Activated CD4-positive, alpha-beta memory T cell treated with anti-CD3 and anti-CD28 coated beads, Interleukin-2, amount 10 ng/mL, durations not matched to agents 7 days and 5 days (primary cell): Measurements from ENCODE around the gene RBL1. TPM values are rescaled to one million over a fixed set of nuclear protein-coding genes. Genes with fewer than 3 reads are reported as not detected.
"Not testable (repeated sequence)": the region's sequence is repeated elsewhere in the genome, so short reads cannot be mapped to it uniquely, and the experiment has no call there.

Experiments used
- CTCF ChIA-PET: fragments of 350-600 bp; sonication (Branson Sonifier 250); formaldehyde crosslinking; loops from one replicate; lab custom pipeline; 2021; ENCODE audit warnings: antibody characterized with exemption, inconsistent platforms; lab: Charles Lee
- POLR2A ChIA-PET: fragments of 350-600 bp; sonication (Branson Sonifier 250); formaldehyde crosslinking; loops from one replicate; lab custom pipeline; 2021; ENCODE audit warnings: antibody characterized with exemption; lab: Charles Lee
- DNase-seq: peaks from one replicate; pipeline ENCODE4 v3.0.0-alpha.2; 2020
- H3K27ac Mint-ChIP-seq: one replicate; pipeline ENCODE4 v1.8.0; 2021; ENCODE audit warnings: mild to moderate bottlenecking, mixed read lengths
- H3K27me3 Mint-ChIP-seq: one replicate; pipeline ENCODE4 v1.8.0; 2021; ENCODE audit warnings: mixed read lengths
- H3K36me3 Mint-ChIP-seq: one replicate; pipeline ENCODE4 v1.8.0; 2021; ENCODE audit warnings: low read depth, mixed read lengths
- H3K4me1 Mint-ChIP-seq: one replicate; pipeline ENCODE4 v1.8.0; 2021; ENCODE audit warnings: mixed read lengths
- H3K4me3 Mint-ChIP-seq: one replicate; pipeline ENCODE4 v1.8.0; 2021; ENCODE audit warnings: mild to moderate bottlenecking, mixed read lengths
- H3K9me3 Mint-ChIP-seq: one replicate; pipeline ENCODE4 v1.8.0; 2021; ENCODE audit warnings: mixed read lengths
- total RNA-seq, 2 experiments: library from RNA; stranded (reverse); gene quantifications; one replicate each; pipeline ENCODE4 v1.2.3, GENCODE V29; 2021

RBL1 gene
- total RNA-seq, 2 experiments from 2014 or later, result 45.2 to 45.6 TPM

- H3K27ac Mint-ChIP-seq, result no peak overlapping the region
- no peak overlapping the region for H3K4me3 Mint-ChIP-seq
- CTCF ChIA-PET, result no interaction called here
- H3K4me1 Mint-ChIP-seq, result no peaks in the 10 kb centered on the region
- no peak for DNase-seq
- H3K27me3 Mint-ChIP-seq, result no peaks in the 10 kb centered on the region
- POLR2A ChIA-PET, result interaction anchor here (2.3 kb wide), 1 partner anchor 13 kb away, joined by 6 read pairs; the partner anchor contains the start of gene RBL1
- no peaks in the 10 kb centered on the region for H3K36me3 Mint-ChIP-seq
- no peaks in the 10 kb centered on the region for H3K9me3 Mint-ChIP-seq
These were observed 12.9 kb upstream of the RBL1 start for GRCh38 chr20:37108676-37109075.

GRCh38 chr20:37102571-37102970, 6.8 kb upstream of the RBL1 start:
- Mint-ChIP-seq H3K9me3 (no peaks in the 10 kb centered on the region), H3K4me3 (no peak overlapping the region), H3K27me3 (peaks cover 2% of the 10 kb centered on the region), H3K27ac (no peak overlapping the region), H3K4me1 (no peaks in the 10 kb centered on the region), H3K36me3 (no peaks in the 10 kb centered on the region)
- ChIA-PET CTCF (no interaction called here), POLR2A (no interaction called here)
- no peak for DNase-seq

DNA sequence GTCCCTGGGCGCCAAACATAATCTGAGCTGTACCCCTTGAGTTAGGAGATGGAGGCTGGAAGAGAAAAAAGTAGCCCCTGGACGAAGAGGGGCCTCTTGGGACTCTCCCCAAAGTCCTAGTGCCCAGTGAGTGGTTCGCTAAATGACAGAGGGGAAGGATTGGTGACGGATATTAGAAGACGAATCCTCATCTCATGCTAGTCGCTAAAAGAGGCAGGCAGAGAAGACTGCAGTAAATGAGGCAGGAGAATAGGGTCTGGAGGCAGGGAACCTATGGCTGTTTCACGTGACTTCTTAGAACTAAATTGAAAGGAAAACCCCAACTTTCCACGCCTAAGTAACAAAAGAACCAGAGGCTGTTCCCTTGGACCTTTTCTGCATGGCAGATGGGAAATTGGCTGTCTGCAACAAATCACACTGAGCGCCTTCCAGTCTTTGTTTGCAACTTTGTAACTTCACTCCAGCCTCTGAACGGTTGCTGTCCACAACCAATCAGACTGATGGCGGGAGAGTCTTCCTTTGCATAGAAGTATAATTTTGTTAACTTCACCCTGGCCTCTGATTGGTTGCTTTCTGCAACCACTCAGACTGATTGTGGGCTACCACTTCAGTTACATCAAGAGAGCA, 731 bp upstream of the RBL1 start:
- peaks cover 2% of the 10 kb centered on the region for H3K27me3 Mint-ChIP-seq
- ChIA-PET POLR2A (interaction anchor here (0.6 to 5.7 kb wide), 28 partner anchors 11 to 1354 kb away, joined by 3 to 106 read pairs (median 6); partner anchors contain the start of genes MANBAL, MROH8, RBM39 and RPN2), CTCF (interaction anchor here (1.0 to 3.2 kb wide), 6 partner anchors 10 to 491 kb away, joined by 3 to 20 read pairs (median 6); partner anchors contain the start of genes MROH8, RAB5IF and RPN2)
- peak overlapping the region; percentile 95 for H3K4me3 Mint-ChIP-seq
- peaks cover 44% of the 10 kb centered on the region for H3K4me1 Mint-ChIP-seq
- DNase-seq, result peak; percentile 17
- peaks cover 32% of the 10 kb centered on the region for H3K36me3 Mint-ChIP-seq
- peak overlapping the region; percentile 99 for H3K27ac Mint-ChIP-seq
- H3K9me3 Mint-ChIP-seq, result no peaks in the 10 kb centered on the region

- POLR2A ChIA-PET, result interaction anchor here (0.7 to 5.7 kb wide), 46 partner anchors 9 to 1353 kb away, joined by 3 to 106 read pairs (median 5); partner anchors contain the start of genes MANBAL, MROH8, RBM39 and RPN2
- no peaks in the 10 kb centered on the region for H3K9me3 Mint-ChIP-seq
These were observed 644 bp downstream of the RBL1 start for GRCh38 chr20:37095108-37095598.

DNA sequence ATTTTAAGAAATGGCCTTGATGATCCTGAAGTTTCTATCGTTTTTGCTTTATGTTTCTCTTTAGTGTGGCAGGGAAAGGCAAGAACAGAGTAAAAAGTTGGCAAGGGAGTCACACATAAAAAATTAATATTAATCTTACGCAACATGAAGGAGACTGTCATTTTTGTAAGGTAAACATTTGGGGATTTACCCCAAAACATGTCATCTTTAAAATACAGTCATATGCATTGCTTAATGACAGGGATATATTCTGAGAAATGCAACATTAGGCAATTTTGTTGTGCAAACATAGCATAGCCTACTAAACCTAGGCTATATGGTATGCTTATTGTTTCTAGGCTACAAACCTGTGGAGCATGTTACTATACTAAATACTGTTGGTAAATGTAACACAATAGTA, 5.4 kb downstream of the RBL1 start:
- ChIA-PET CTCF (no interaction called here), POLR2A (interaction anchor here (0.9 kb wide), 1 partner anchor 51 kb away, joined by 3 read pairs; no protein-coding TSS in a partner anchor)
- H3K36me3 Mint-ChIP-seq, result peaks cover 76% of the 10 kb centered on the region

More at GRCh38 chr20:37095108-37095598, 644 bp downstream of the RBL1 start:
- Mint-ChIP-seq H3K36me3 (peaks cover 37% of the 10 kb centered on the region), H3K27me3 (peaks cover 2% of the 10 kb centered on the region), H3K27ac (peak overlapping the region; percentile 99), H3K4me3 (peak overlapping the region; percentile 95), H3K4me1 (peaks cover 52% of the 10 kb centered on the region)
- CTCF ChIA-PET, result interaction anchor here (1.0 to 3.2 kb wide), 15 partner anchors 9 to 489 kb away, joined by 3 to 20 read pairs (median 4); partner anchors contain the start of genes MROH8, RAB5IF and RPN2
- DNase-seq, result peak; percentile 67

DNA sequence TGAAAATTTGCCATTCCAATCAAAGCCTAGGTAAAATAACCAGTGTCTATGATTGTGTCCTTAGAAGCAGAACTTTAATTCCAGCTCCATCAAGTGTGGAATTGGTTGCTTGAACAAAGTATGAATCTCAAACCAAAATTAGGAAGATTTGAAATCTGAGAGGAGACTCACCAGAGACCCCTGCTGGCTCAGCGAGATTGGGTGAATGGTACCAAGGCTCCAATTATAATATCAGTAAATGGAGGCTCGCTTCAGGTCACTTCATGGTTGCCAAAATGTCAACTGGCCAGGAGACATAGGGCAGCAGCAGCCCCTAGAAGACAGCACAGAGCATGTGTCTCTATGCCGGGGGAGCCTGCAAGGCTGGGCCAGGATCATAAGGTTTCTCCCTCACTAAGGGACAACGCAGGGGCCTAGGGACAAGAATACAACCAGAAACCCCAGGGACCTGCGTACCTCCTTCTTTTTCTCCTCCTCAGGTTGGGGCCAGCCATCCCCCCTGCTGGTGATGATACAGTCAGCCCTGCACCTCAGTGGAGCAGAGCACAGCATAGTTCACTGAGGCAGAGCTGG, 14.0 kb downstream of the RBL1 start:
- no peak overlapping the region for H3K4me3 Mint-ChIP-seq
- H3K27ac Mint-ChIP-seq, result no peak overlapping the region
- H3K9me3 Mint-ChIP-seq, result no peaks in the 10 kb centered on the region
- DNase-seq, result peak; percentile 25
- H3K27me3 Mint-ChIP-seq, result no peaks in the 10 kb centered on the region
- peaks cover 27% of the 10 kb centered on the region for H3K4me1 Mint-ChIP-seq
- ChIA-PET POLR2A (interaction anchor here (1.0 to 1.1 kb wide), 2 partner anchors 74 to 158 kb away, joined by 3 read pairs; no protein-coding TSS in a partner anchor), CTCF (interaction anchor here (0.6 to 2.7 kb wide), 6 partner anchors 14 to 133 kb away, joined by 3 to 17 read pairs (median 4); partner anchors contain the start of gene RBL1)
- peaks cover 65% of the 10 kb centered on the region for H3K36me3 Mint-ChIP-seq

More for the DNA sequence above, 5.4 kb downstream of the RBL1 start:
- H3K27ac Mint-ChIP-seq, result no peak overlapping the region
- peaks cover 47% of the 10 kb centered on the region for H3K4me1 Mint-ChIP-seq
- no peaks in the 10 kb centered on the region for H3K27me3 Mint-ChIP-seq
- no peak for DNase-seq
- no peaks in the 10 kb centered on the region for H3K9me3 Mint-ChIP-seq
- no peak overlapping the region for H3K4me3 Mint-ChIP-seq

DNA sequence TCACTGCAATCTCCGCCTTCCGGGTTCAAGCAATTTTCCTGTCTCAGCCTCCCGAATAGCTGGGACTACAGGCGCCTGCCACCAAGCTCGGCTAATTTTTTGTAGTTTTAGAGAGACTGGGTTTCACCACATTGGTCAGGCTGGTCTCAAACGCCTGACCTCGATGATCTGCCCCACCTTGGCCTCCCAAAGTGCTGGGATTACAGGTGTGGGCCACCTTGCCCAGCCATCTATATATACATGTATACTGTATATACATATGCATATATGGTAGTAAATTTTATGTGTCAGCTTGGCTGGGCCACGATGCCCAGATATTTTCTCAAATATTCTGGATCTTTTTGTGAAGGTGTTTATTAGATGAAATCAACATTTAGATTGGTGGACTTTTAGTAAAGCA, 18.8 kb downstream of the RBL1 start:
- POLR2A ChIA-PET, result interaction anchor here (0.6 to 2.5 kb wide), 4 partner anchors 12 to 66 kb away, joined by 3 to 14 read pairs (median 8); partner anchors contain the start of gene RBL1
- no peak overlapping the region for H3K27ac Mint-ChIP-seq
- CTCF ChIA-PET, result interaction anchor here (0.7 to 0.9 kb wide), 3 partner anchors 69 to 158 kb away, joined by 3 to 4 read pairs (median 3); no protein-coding TSS in a partner anchor
- H3K36me3 Mint-ChIP-seq, result peaks cover 61% of the 10 kb centered on the region
- peaks cover 55% of the 10 kb centered on the region for H3K4me1 Mint-ChIP-seq
- H3K4me3 Mint-ChIP-seq, result no peak overlapping the region
- H3K9me3 Mint-ChIP-seq, result no peaks in the 10 kb centered on the region
- DNase-seq, result no peak
- H3K27me3 Mint-ChIP-seq, result no peaks in the 10 kb centered on the region

DNA sequence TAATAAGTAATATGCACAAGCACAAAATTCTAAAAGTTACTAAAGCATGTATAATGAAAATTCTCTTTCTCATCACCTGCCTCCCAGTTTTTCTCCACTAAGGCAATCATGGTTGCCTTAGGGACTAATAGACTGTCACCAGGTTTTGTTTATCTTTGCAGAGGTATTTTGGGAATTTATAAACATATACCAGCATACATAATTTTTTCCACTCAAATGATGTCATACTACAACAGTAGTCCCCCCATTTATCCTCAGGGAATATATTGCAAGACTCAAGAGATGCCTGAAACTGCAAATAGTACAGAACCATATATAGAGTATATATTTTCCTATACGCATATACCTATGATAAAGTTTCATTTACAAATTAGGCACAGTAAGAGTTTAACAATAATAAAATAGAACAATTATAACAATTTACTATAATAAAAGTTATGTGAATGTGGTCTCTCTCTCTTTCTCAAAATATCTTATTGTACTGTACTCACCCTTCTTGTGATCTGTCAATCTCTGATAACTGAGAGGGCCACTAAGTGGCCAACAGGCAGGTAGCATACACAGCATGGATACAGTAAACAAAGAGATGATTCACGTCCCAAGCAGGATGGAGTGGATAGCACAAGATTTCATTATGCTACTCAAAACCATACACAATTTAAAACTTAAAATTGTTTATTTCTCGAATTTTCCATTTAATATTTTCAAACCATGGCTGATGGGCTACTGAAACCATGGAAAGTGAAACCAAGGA, 19.7 kb downstream of the RBL1 start:
- no peaks in the 10 kb centered on the region for H3K9me3 Mint-ChIP-seq
- H3K4me1 Mint-ChIP-seq, result peaks cover 56% of the 10 kb centered on the region
- H3K27me3 Mint-ChIP-seq, result no peaks in the 10 kb centered on the region
- H3K4me3 Mint-ChIP-seq, result no peak overlapping the region
- POLR2A ChIA-PET, result interaction anchor here (1.5 to 2.5 kb wide), 2 partner anchors 13 to 19 kb away, joined by 5 to 14 read pairs; partner anchors contain the start of gene RBL1
- peaks cover 61% of the 10 kb centered on the region for H3K36me3 Mint-ChIP-seq
- DNase-seq, result no peak
- no peak overlapping the region for H3K27ac Mint-ChIP-seq
- CTCF ChIA-PET, result no interaction called here

DNA sequence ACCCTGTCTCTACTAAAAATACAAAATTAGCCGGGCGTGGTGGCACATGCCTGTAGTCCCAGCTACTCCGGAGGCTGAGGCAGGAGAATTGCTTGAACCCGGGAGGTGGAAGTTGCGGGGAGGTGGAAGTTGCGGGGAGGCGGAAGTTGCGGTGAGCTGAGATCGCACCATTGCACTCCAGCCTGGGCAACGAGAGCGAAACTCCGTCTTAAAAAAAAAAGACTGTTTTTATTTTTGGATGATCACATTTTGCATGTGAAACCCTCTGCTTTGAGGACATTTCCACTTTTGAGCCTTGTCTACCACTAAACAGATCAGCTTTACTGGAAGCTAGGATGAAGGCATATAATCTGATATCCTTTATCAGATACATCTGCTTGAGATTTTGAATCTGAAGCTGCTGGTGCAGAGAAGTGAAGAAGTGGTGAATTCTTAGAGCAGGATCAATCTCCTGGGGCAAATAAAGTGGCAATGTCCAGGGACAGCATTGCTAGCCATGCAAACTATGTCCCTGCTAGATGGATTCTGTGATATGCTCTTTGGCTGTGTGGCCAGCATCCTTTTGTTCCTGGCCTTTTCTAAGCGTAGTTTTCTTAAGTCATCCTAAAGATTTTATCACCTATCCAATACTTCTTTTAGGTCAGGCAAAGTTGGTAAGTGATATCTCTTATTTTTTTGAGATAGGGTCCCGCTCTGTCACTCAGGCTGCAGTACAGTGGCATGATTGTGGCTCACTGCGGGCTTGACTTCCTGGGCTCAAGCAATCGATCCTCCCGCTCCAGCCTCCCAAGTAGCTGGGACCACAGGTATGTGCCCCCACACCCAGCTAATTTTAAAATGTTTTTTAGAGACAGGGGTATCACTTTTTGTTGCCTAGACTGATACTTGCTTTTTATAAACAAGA, 23.3 kb downstream of the RBL1 start:
- Mint-ChIP-seq H3K4me3 (no peak overlapping the region), H3K27ac (peak overlapping the region; percentile 91), H3K27me3 (no peaks in the 10 kb centered on the region), H3K9me3 (no peaks in the 10 kb centered on the region), H3K36me3 (peaks cover 52% of the 10 kb centered on the region), H3K4me1 (peaks cover 43% of the 10 kb centered on the region)
- ChIA-PET CTCF (interaction anchor here (1.3 to 1.6 kb wide), 2 partner anchors 21 to 64 kb away, joined by 3 read pairs; no protein-coding TSS in a partner anchor), POLR2A (interaction anchor here (2.1 to 2.4 kb wide), 2 partner anchors 22 to 29 kb away, joined by 9 to 21 read pairs; partner anchors contain the start of gene RBL1)
- DNase-seq, result no peak

DNA sequence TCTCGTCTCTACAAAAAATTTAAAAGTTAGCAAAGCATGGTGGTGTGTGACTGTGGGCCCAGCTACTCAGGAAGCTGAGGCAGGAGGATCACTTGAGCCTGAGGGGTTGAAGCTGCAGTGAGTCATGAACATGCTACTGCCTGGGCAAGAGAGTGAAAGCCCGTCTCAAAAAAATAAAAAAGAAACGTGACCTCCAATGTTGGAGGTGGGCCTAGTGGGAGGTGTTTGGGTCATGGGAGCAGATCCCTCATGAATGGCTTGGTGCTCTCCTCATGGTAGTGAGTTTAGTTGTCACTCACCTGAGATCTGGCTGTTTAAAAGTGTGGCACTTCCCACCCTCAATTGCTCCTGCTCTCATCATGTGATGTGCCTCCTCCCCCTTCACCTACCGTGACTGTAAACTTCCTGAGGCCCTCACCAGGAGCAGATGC, 24.3 kb downstream of the RBL1 start:
- Mint-ChIP-seq H3K27me3 (no peaks in the 10 kb centered on the region), H3K4me3 (no peak overlapping the region), H3K4me1 (peaks cover 47% of the 10 kb centered on the region), H3K9me3 (no peaks in the 10 kb centered on the region), H3K27ac (peak overlapping the region; percentile 91), H3K36me3 (peaks cover 55% of the 10 kb centered on the region)
- CTCF ChIA-PET, result interaction anchor here (1.3 to 1.5 kb wide), 2 partner anchors 63 to 150 kb away, joined by 3 to 4 read pairs; no protein-coding TSS in a partner anchor
- DNase-seq, result peak; percentile 54
- POLR2A ChIA-PET, result interaction anchor here (1.0 to 2.1 kb wide), 3 partner anchors 14 to 28 kb away, joined by 3 to 14 read pairs (median 9); partner anchors contain the start of gene RBL1

DNA sequence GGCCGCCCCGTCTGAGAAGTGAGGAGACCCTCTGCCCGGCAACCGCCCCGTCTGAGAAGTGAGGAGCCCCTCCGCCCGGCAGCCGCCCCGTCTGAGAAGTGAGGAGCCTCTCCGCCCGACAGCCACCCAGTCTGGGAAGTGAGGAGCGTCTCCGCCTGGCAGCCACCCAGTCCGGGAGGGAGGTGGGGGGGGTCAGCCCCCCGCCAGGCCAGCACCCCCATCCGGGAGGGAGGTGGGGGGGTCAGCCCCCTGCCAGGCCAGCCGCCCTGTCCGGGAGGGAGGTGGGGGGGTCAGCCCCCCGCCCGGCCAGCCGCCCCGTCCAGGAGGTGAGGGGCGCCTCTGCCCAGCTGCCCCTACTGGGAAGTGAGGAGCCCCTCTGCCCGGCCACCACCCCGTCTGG, 26.2 kb downstream of the RBL1 start:
- Mint-ChIP-seq H3K4me1 (peaks cover 43% of the 10 kb centered on the region), H3K36me3 (peaks cover 61% of the 10 kb centered on the region)
- H3K4me3 Mint-ChIP-seq, H3K9me3 Mint-ChIP-seq, H3K27ac Mint-ChIP-seq, CTCF ChIA-PET, H3K27me3 Mint-ChIP-seq, DNase-seq, POLR2A ChIA-PET: not testable (repeated sequence)
